SU-DHL-6 (cell line): ENCODE data around the gene PDE4D.

Experiments used
- CTCF ChIP-seq: fragments of 200-600 bp; sonication (generic); IDR thresholded peaks from one replicate; pipeline ENCODE4 v1.5.1; 2017; ENCODE audit warnings: antibody characterized with exemption, mild to moderate bottlenecking, low read length, moderate library complexity; ENCODE audit not compliant: insufficient read depth, poor library complexity, severe bottlenecking
- EZH2phosphoT487 ChIP-seq: fragments of 200-600 bp; sonication (generic), shearing (Covaris generic); conservative IDR thresholded peaks from 2 replicates; pipeline ENCODE4 v1.6.1; 2018; ENCODE audit warnings: mild to moderate bottlenecking, antibody characterized with exemption, low read length, moderate library complexity, mixed read lengths

GRCh38 chr5:59180515-59180914 lies 713.0 kb downstream of the PDE4D start:
- no peak for TF ChIP-seq CTCF
- no peak for TF ChIP-seq EZH2phosphoT487
